ENCODE data around the gene NAT8.
"Not testable (repeated sequence)": the region's sequence is repeated elsewhere in the genome, so short reads cannot be mapped to it uniquely, and the experiment has no call there.

DNA sequence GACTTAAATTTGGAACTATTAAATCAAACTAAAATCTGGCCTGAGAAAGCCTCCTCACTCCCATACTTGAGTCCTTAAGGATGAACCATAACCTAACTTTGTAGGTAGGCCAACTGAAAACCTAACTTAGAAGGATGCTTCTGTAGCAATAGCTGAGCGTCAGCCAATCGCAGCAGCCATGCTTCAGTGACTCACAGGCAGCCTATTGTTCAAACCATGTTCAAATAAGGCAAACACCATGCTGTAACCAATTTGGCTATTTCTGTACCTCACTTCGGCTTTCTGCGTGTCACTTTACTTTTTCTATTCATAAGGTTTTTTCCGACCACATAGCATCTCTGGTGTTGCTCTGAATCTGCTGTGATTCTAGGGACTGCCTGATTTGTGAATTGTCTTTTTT, 46.3 kb upstream of the NAT8 start:
- not testable (repeated sequence) for TF ChIP-seq POLR2A (IDR thresholded peaks at IDR 0.05)
- TF ChIP-seq, protein P1, sequence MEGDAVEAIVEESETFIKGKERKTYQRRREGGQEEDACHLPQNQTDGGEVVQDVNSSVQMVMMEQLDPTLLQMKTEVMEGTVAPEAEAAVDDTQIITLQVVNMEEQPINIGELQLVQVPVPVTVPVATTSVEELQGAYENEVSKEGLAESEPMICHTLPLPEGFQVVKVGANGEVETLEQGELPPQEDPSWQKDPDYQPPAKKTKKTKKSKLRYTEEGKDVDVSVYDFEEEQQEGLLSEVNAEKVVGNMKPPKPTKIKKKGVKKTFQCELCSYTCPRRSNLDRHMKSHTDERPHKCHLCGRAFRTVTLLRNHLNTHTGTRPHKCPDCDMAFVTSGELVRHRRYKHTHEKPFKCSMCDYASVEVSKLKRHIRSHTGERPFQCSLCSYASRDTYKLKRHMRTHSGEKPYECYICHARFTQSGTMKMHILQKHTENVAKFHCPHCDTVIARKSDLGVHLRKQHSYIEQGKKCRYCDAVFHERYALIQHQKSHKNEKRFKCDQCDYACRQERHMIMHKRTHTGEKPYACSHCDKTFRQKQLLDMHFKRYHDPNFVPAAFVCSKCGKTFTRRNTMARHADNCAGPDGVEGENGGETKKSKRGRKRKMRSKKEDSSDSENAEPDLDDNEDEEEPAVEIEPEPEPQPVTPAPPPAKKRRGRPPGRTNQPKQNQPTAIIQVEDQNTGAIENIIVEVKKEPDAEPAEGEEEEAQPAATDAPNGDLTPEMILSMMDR (IDR thresholded peaks at IDR 0.05), result not testable (repeated sequence)

All from suprapubic skin (tissue), 3 donors.